ENCODE measurements around the gene UBE4A. TPM values are rescaled to one million over a fixed set of nuclear protein-coding genes. Genes with fewer than 3 reads are reported as not detected.
A peak's percentile ranks its signal among the peaks of the same experiment; 100 is the strongest.

Gene UBE4A
- 10 to 100 TPM; 56.9 to 62.8 TPM for total RNA-seq
- polyA plus RNA-seq (ENCODE audit: insufficient read length in 2 of 2): 10 to 100 TPM; 32.0 to 43.8 TPM
- long read RNA-seq, donor 1, full-length matches to known transcripts: 2 of 8 reads
- long read RNA-seq, donor 1, partial matches to known transcripts: 6 of 8 reads
- long read RNA-seq, donor 1, other reads (novel, unspliced or antisense): 0 of 8 reads
- long read RNA-seq, donor 2: 0 reads
- long read RNA-seq, donor 3, full-length matches to known transcripts: 1 of 1 reads
- long read RNA-seq, donor 3, partial matches to known transcripts: 0 of 1 reads
- long read RNA-seq, donor 3, other reads (novel, unspliced or antisense): 0 of 1 reads
- long read RNA-seq, donor 4, full-length matches to known transcripts: 2 of 2 reads
- long read RNA-seq, donor 4, partial matches to known transcripts: 0 of 2 reads
- long read RNA-seq, donor 4, other reads (novel, unspliced or antisense): 0 of 2 reads

GRCh38 chr11:118359295-118359958, at the start of gene UBE4A:
Gene UBE4A, plus strand, starts transcription at chr11:118359600. Its CDS starts 5,481 bp downstream, at chr11:118365081.
- peak within 1 kb of the TSS; percentile 95 for H3K4me3 ChIP-seq (ENCODE audit: low read depth, low read length)
- H3K4me1 ChIP-seq (ENCODE audit: control insufficient read depth, insufficient read depth, low read length): peaks cover 9% of the 10 kb centered on the region
- H3K36me3 ChIP-seq (ENCODE audit: control insufficient read depth, insufficient read depth, low read length): peaks cover 3% of the 10 kb centered on the region
- DNase-seq (ENCODE audit: low read depth in 4 of 6, low spot score in 6 of 6): peak; percentile 87 to 99 (median 95)
- peak within 1 kb of the TSS; percentile 62 for H3K27ac ChIP-seq (ENCODE audit: low read depth, low read length)
- H3K27me3 ChIP-seq (ENCODE audit: control insufficient read depth, insufficient read depth, low read length): no peaks in the 10 kb centered on the region
- under 1% methylated on average over 31 of the region's 33 CpGs for WGBS (ENCODE audit: insufficient coverage)
- no peaks in the 10 kb centered on the region for H3K9me3 ChIP-seq (ENCODE audit: control insufficient read depth, insufficient read depth, low read length)

GRCh38 chr11:118310271-118310670, 49.1 kb upstream of the UBE4A start:
- H3K9me3 ChIP-seq (ENCODE audit: control insufficient read depth, insufficient read depth, low read length): no peaks in the 10 kb centered on the region
- no peak overlapping the region for H3K4me3 ChIP-seq (ENCODE audit: low read depth, low read length)
- 90% methylated on average over 2 of the region's 3 CpGs for WGBS (ENCODE audit: insufficient coverage)
- H3K4me1 ChIP-seq (ENCODE audit: control insufficient read depth, insufficient read depth, low read length): peaks cover 1% of the 10 kb centered on the region
- DNase-seq (ENCODE audit: low read depth in 4 of 6, low spot score in 6 of 6): no peak
- peaks cover 17% of the 10 kb centered on the region for H3K27me3 ChIP-seq (ENCODE audit: control insufficient read depth, insufficient read depth, low read length)
- H3K36me3 ChIP-seq (ENCODE audit: control insufficient read depth, insufficient read depth, low read length): no peaks in the 10 kb centered on the region
- no peak overlapping the region for H3K27ac ChIP-seq (ENCODE audit: low read depth, low read length)

GRCh38 chr11:118310781-118311485, 48.5 kb upstream of the UBE4A start:
- DNase-seq (ENCODE audit: low read depth in 4 of 6, low spot score in 6 of 6): no peak
- WGBS (ENCODE audit: insufficient coverage): no CpG with 5 or more reads among the region's 3 CpGs

GRCh38 chr11:118311518-118311917, 47.9 kb upstream of the UBE4A start:
- no peaks in the 10 kb centered on the region for H3K9me3 ChIP-seq (ENCODE audit: control insufficient read depth, insufficient read depth, low read length)
- whole genome bisulfite sequencing (ENCODE audit: insufficient coverage): no CpG with 5 or more reads among the region's 4 CpGs
- no peak for DNase-seq (ENCODE audit: low read depth in 4 of 6, low spot score in 6 of 6)
- H3K27me3 ChIP-seq (ENCODE audit: control insufficient read depth, insufficient read depth, low read length): peaks cover 19% of the 10 kb centered on the region
- no peak overlapping the region for H3K27ac ChIP-seq (ENCODE audit: low read depth, low read length)
- no peaks in the 10 kb centered on the region for H3K36me3 ChIP-seq (ENCODE audit: control insufficient read depth, insufficient read depth, low read length)
- H3K4me1 ChIP-seq (ENCODE audit: control insufficient read depth, insufficient read depth, low read length): peaks cover 9% of the 10 kb centered on the region
- H3K4me3 ChIP-seq (ENCODE audit: low read depth, low read length): no peak overlapping the region

More at GRCh38 chr11:118310781-118311485, 48.5 kb upstream of the UBE4A start:
- Histone ChIP-seq H3K36me3 (ENCODE audit: control insufficient read depth, insufficient read depth, low read length) (no peaks in the 10 kb centered on the region), H3K9me3 (ENCODE audit: control insufficient read depth, insufficient read depth, low read length) (no peaks in the 10 kb centered on the region), H3K4me1 (ENCODE audit: control insufficient read depth, insufficient read depth, low read length) (peaks cover 8% of the 10 kb centered on the region), H3K27me3 (ENCODE audit: control insufficient read depth, insufficient read depth, low read length) (peaks cover 17% of the 10 kb centered on the region), H3K27ac (ENCODE audit: low read depth, low read length) (no peak overlapping the region), H3K4me3 (ENCODE audit: low read depth, low read length) (no peak overlapping the region)

GRCh38 chr11:118312328-118312727, 47.1 kb upstream of the UBE4A start:
- H3K27me3 ChIP-seq (ENCODE audit: control insufficient read depth, insufficient read depth, low read length): peaks cover 21% of the 10 kb centered on the region
- peaks cover 12% of the 10 kb centered on the region for H3K4me1 ChIP-seq (ENCODE audit: control insufficient read depth, insufficient read depth, low read length)
- H3K36me3 ChIP-seq (ENCODE audit: control insufficient read depth, insufficient read depth, low read length): no peaks in the 10 kb centered on the region
- WGBS (ENCODE audit: insufficient coverage): 95% methylated on average over 2 of the region's 2 CpGs
- H3K27ac ChIP-seq (ENCODE audit: low read depth, low read length): no peak overlapping the region
- no peaks in the 10 kb centered on the region for H3K9me3 ChIP-seq (ENCODE audit: control insufficient read depth, insufficient read depth, low read length)
- no peak for DNase-seq (ENCODE audit: low read depth in 4 of 6, low spot score in 6 of 6)
- H3K4me3 ChIP-seq (ENCODE audit: low read depth, low read length): no peak overlapping the region

GRCh38 chr11:118313242-118313641, 46.2 kb upstream of the UBE4A start:
- H3K4me3 ChIP-seq (ENCODE audit: low read depth, low read length): no peak overlapping the region
- H3K9me3 ChIP-seq (ENCODE audit: control insufficient read depth, insufficient read depth, low read length): no peaks in the 10 kb centered on the region
- peaks cover 12% of the 10 kb centered on the region for H3K4me1 ChIP-seq (ENCODE audit: control insufficient read depth, insufficient read depth, low read length)
- H3K27me3 ChIP-seq (ENCODE audit: control insufficient read depth, insufficient read depth, low read length): peaks cover 21% of the 10 kb centered on the region
- no peak for DNase-seq (ENCODE audit: low read depth in 4 of 6, low spot score in 6 of 6)
- WGBS (ENCODE audit: insufficient coverage): 80% methylated on average over 1 of the region's 4 CpGs
- H3K27ac ChIP-seq (ENCODE audit: low read depth, low read length): no peak overlapping the region
- no peaks in the 10 kb centered on the region for H3K36me3 ChIP-seq (ENCODE audit: control insufficient read depth, insufficient read depth, low read length)

- WGBS (ENCODE audit: insufficient coverage): 75% methylated on average over 2 of the region's 7 CpGs
- H3K36me3 ChIP-seq (ENCODE audit: control insufficient read depth, insufficient read depth, low read length): no peaks in the 10 kb centered on the region
- no peak overlapping the region for H3K4me3 ChIP-seq (ENCODE audit: low read depth, low read length)
- peak overlapping the region; percentile 74 for H3K27ac ChIP-seq (ENCODE audit: low read depth, low read length)
- H3K4me1 ChIP-seq (ENCODE audit: control insufficient read depth, insufficient read depth, low read length): peaks cover 12% of the 10 kb centered on the region
- H3K9me3 ChIP-seq (ENCODE audit: control insufficient read depth, insufficient read depth, low read length): no peaks in the 10 kb centered on the region
- DNase-seq (ENCODE audit: low read depth in 4 of 6, low spot score in 6 of 6): no peak
- peaks cover 21% of the 10 kb centered on the region for H3K27me3 ChIP-seq (ENCODE audit: control insufficient read depth, insufficient read depth, low read length)
Observed at GRCh38 chr11:118314988-118315411, 44.4 kb upstream of the UBE4A start.

- DNase-seq (ENCODE audit: low read depth in 4 of 6, low spot score in 6 of 6): no peak
- Histone ChIP-seq H3K9me3 (ENCODE audit: control insufficient read depth, insufficient read depth, low read length) (no peaks in the 10 kb centered on the region), H3K4me1 (ENCODE audit: control insufficient read depth, insufficient read depth, low read length) (peaks cover 12% of the 10 kb centered on the region), H3K36me3 (ENCODE audit: control insufficient read depth, insufficient read depth, low read length) (no peaks in the 10 kb centered on the region), H3K27ac (ENCODE audit: low read depth, low read length) (no peak overlapping the region), H3K4me3 (ENCODE audit: low read depth, low read length) (no peak overlapping the region), H3K27me3 (ENCODE audit: control insufficient read depth, insufficient read depth, low read length) (peaks cover 15% of the 10 kb centered on the region)
- WGBS (ENCODE audit: insufficient coverage): 93% methylated on average over 4 of the region's 4 CpGs
Observed at GRCh38 chr11:118318124-118318523, 41.3 kb upstream of the UBE4A start.

- Histone ChIP-seq H3K27me3 (ENCODE audit: control insufficient read depth, insufficient read depth, low read length) (peaks cover 15% of the 10 kb centered on the region), H3K27ac (ENCODE audit: low read depth, low read length) (no peak overlapping the region)
Observed at GRCh38 chr11:118318581-118319336, 40.6 kb upstream of the UBE4A start.

More at GRCh38 chr11:118318581-118319336, 40.6 kb upstream of the UBE4A start:
- 88% methylated on average over 8 of the region's 11 CpGs for WGBS (ENCODE audit: insufficient coverage)
- DNase-seq (ENCODE audit: low read depth in 4 of 6, low spot score in 6 of 6): no peak
- Histone ChIP-seq H3K4me1 (ENCODE audit: control insufficient read depth, insufficient read depth, low read length) (peaks cover 12% of the 10 kb centered on the region), H3K4me3 (ENCODE audit: low read depth, low read length) (no peak overlapping the region), H3K9me3 (ENCODE audit: control insufficient read depth, insufficient read depth, low read length) (no peaks in the 10 kb centered on the region), H3K36me3 (ENCODE audit: control insufficient read depth, insufficient read depth, low read length) (no peaks in the 10 kb centered on the region)

Data from spinal cord (tissue), 10 donors.